GM12878 (cell line): ENCODE results near the gene POLDIP3. TPM values are rescaled to one million over a fixed set of nuclear protein-coding genes. Genes with fewer than 3 reads are reported as not detected.

Experiments
- ATAC-seq: fragments of 200-7000 bp; cut with Tn5 transposase; 3 replicates; pipeline ENCODE4 v1.9.1; 2020; ENCODE audit warnings: mild to moderate bottlenecking, moderate library complexity
- BruUV-seq: library from RNA; stranded (reverse); fragments of 400-500 nt; replicated peaks from 2 replicates; lab custom pipeline; 2021; lab: Mats Ljungman, UMichigan
- CTCF ChIA-PET: fragments of 300-600 bp; sonication (Branson Sonifier 250); formaldehyde crosslinking; extraction: SDS; loops from one replicate; lab custom pipeline; 2021; ENCODE audit warnings: inconsistent platforms; lab: Yijun Ruan, JAX
- POLR2A ChIA-PET: fragments of 350-600 bp; formaldehyde crosslinking; extraction: SDS; loops from one replicate; lab custom pipeline; 2021; ENCODE audit warnings: inconsistent platforms; lab: Charles Lee
- RAD21 ChIA-PET: fragments of 300-600 bp; sonication (Branson Sonifier 250); formaldehyde crosslinking; loops from one replicate; lab custom pipeline; 2023; ENCODE audit warnings: antibody characterized with exemption; ENCODE audit not compliant: unreplicated experiment; lab: Charles Lee
- SMC1A ChIA-PET: fragments of 300-600 bp; sonication (Branson Sonifier 250); formaldehyde crosslinking; loops from one replicate; lab custom pipeline; 2023; ENCODE audit not compliant: unreplicated experiment, uncharacterized antibody; lab: Charles Lee
- DNase-seq: peaks from one replicate; pipeline ENCODE4 v3.0.0-alpha.2; 2011; ENCODE audit warnings: low read depth, low spot score
- FAIRE-seq: peaks from 3 replicates; lab custom pipeline; 2011; peaks lifted over from hg19 to GRCh38; lab: Jason Lieb, UNC
- H2AFZ ChIP-seq: 2 replicates; pipeline ENCODE4 v1.6.0; 2011; ENCODE audit warnings: low read depth, low read length, control low read depth; ENCODE audit not compliant: control insufficient read depth
- H3K27ac ChIP-seq: 2 replicates; pipeline ENCODE4 v1.5.1; 2011; ENCODE audit warnings: control low read depth; ENCODE audit not compliant: control insufficient read depth, insufficient read depth
- H3K27me3 ChIP-seq, 2 experiments: replicated peaks in 1 of 2; 2 replicates each; pipeline versions ENCODE4 v1.6.0 to v1.6.1; 2011; ENCODE audit warnings: low read length in 1 of 2; ENCODE audit not compliant: control insufficient read depth in 2 of 2, insufficient read depth in 2 of 2
- H3K36me3 ChIP-seq, 2 experiments: 2 replicates each; pipeline ENCODE4 v1.5.1; 2011; ENCODE audit warnings: low read length in 1 of 2; ENCODE audit not compliant: control insufficient read depth in 2 of 2, insufficient read depth in 2 of 2
- H3K4me1 ChIP-seq: 2 replicates; pipeline ENCODE4 v1.6.1; 2011; ENCODE audit warnings: mild to moderate bottlenecking, low read length, moderate library complexity, mixed read lengths; ENCODE audit not compliant: control insufficient read depth, insufficient read depth
- H3K4me2 ChIP-seq: 2 replicates; pipeline ENCODE4 v1.6.0; 2011; ENCODE audit warnings: control low read depth; ENCODE audit not compliant: control insufficient read depth, insufficient read depth
- H3K4me3 ChIP-seq: fragments of 200-600 bp; sonication (generic); 2 replicates; pipeline ENCODE4 v1.5.1; 2016
- H3K79me2 ChIP-seq: 2 replicates; pipeline ENCODE4 v1.6.0; 2011; ENCODE audit warnings: low read length; ENCODE audit not compliant: control insufficient read depth, insufficient read depth
- H3K9ac ChIP-seq: 2 replicates; pipeline ENCODE4 v1.8.0; 2011; ENCODE audit warnings: low read length, control low read depth, mixed read lengths; ENCODE audit not compliant: control insufficient read depth, insufficient read depth
- H3K9me3 ChIP-seq: replicated peaks from 3 replicates; pipeline ENCODE4 v1.5.1; 2011; ENCODE audit warnings: mild to moderate bottlenecking, low read length; ENCODE audit not compliant: control insufficient read depth, insufficient read depth
- H4K20me1 ChIP-seq: 2 replicates; pipeline ENCODE4 v1.6.0; 2011; ENCODE audit not compliant: control insufficient read depth, insufficient read depth
- BACH1 ChIP-seq: fragments of 450-650 bp; IDR thresholded peaks from 2 replicates; pipeline ENCODE4 v1.6.1; 2017; ENCODE audit warnings: mild to moderate bottlenecking, borderline replicate concordance
- EED ChIP-seq: sonication (generic); IDR thresholded peaks from 2 replicates; pipeline ENCODE4 v1.6.1; 2016; ENCODE audit warnings: antibody characterized with exemption, low read depth
- EZH2 ChIP-seq: IDR thresholded peaks from 2 replicates; pipeline ENCODE4 v1.6.1; 2012; ENCODE audit warnings: low read depth, mild to moderate bottlenecking, control low read depth, inconsistent platforms, low read length, borderline replicate concordance; ENCODE audit not compliant: control insufficient read depth
- IRF3 ChIP-seq: fragments of 450-650 bp; IDR thresholded peaks from 2 replicates; pipeline ENCODE4 v1.6.1; 2014; ENCODE audit warnings: mild to moderate bottlenecking
- JUND ChIP-seq: IDR thresholded peaks from 2 replicates; pipeline ENCODE4 v1.6.1; 2012; ENCODE audit warnings: low read depth, mild to moderate bottlenecking, low read length, improper control_type of control experiment, moderate library complexity
- LARP7 ChIP-seq: fragments of 450-650 bp; IDR thresholded peaks from 2 replicates; pipeline ENCODE4 v1.6.1; 2017; ENCODE audit warnings: mild to moderate bottlenecking
- MLLT1 ChIP-seq: fragments of 450-650 bp; IDR thresholded peaks from 2 replicates; pipeline ENCODE4 v1.6.1; 2016; ENCODE audit warnings: mild to moderate bottlenecking
- MYC ChIP-seq: IDR thresholded peaks from 2 replicates; pipeline ENCODE4 v1.6.1; 2011; ENCODE audit warnings: mild to moderate bottlenecking, low read length, moderate library complexity, inconsistent platforms; ENCODE audit not compliant: insufficient read depth, insufficient replicate concordance, insufficient read length, severe bottlenecking
- PAX8 ChIP-seq: fragments of 450-650 bp; IDR thresholded peaks from 2 replicates; pipeline ENCODE4 v1.6.1; 2017; ENCODE audit warnings: mild to moderate bottlenecking, moderate library complexity
- POLR2AphosphoS5 ChIP-seq: IDR thresholded peaks from 2 replicates; pipeline ENCODE4 v1.6.1; 2011; ENCODE audit warnings: mild to moderate bottlenecking, low read length, inconsistent platforms
- RAD51 ChIP-seq: fragments of 450-650 bp; IDR thresholded peaks from 2 replicates; pipeline ENCODE4 v1.6.1; 2016; ENCODE audit warnings: moderate library complexity, mild to moderate bottlenecking, inconsistent platforms
- TAF1 ChIP-seq: IDR thresholded peaks from 2 replicates; pipeline ENCODE4 v1.6.1; 2011; ENCODE audit warnings: mild to moderate bottlenecking, low read depth, low read length, borderline replicate concordance
- WGBS: methylation state at CpG from one replicate; pipeline ENCODE4 v1.1.6; 2016; ENCODE audit warnings: low lambda C conversion rate; ENCODE audit not compliant: insufficient replicate concordance, insufficient coverage; ENCODE audit errors: missing lambda C conversion rate; 5-methylcytosine and 5-hydroxymethylcytosine counted together
- in situ Hi-C: fragments of 300-500 bp; cut with MboI; formaldehyde crosslinking; loops from 9 replicates; pipeline ENCODE4 v1.14.3; 2018; ENCODE audit warnings: mixed read lengths
- intact Hi-C: fragments of 100-400 bp; cut with micrococcal nuclease; formaldehyde crosslinking; loops from one replicate; pipeline ENCODE4 v1.14.2; 2022; ENCODE audit not compliant: unreplicated experiment
- polyA plus RNA-seq, 11 experiments: library from polyadenylated mRNA; depleted of rRNA in 4 of 11; unstranded in 6 of 11; stranded (reverse) in 5 of 11; fragments of >200 nt; fragmentation: Nextera tagmentation in 4 of 11; fragmentation: Illumina TruSeq in 1 of 11; extraction: Ambion mirVana in 4 of 11; extraction: Trizol in 1 of 11; gene quantifications; 1 replicate in 1 of 11; 2 replicates in 10 of 11; pipeline versions ENCODE4 v1.2.1 to v1.2.3, GENCODE V29; 2011 to 2016; ENCODE audit warnings: inconsistent platforms in 2 of 11, missing spikeins in 2 of 11, low read depth in 1 of 11
- total RNA-seq, 4 experiments: library from RNA; depleted of rRNA in 3 of 4; stranded (reverse); fragments of >200 nt in 3 of 4; fragmentation: Illumina TruSeq in 1 of 4; extraction: Trizol in 1 of 4; gene quantifications; 2 replicates each; pipeline versions ENCODE4 v1.2.1 to v1.2.3, GENCODE V29; 2013 to 2021

Gene POLDIP3
- total and polyA plus RNA-seq, 10 of the 15 experiments (the other 5 are each of a cell fraction or from before 2014, with no cell fraction given): 14.8 to 60.2 (median 49.5) TPM

- H3K9ac ChIP-seq: no peak overlapping the region
- H3K9me3 ChIP-seq: no peaks in the 10 kb centered on the region
- in situ Hi-C loops: no loop called here
- no peak overlapping the region for H3K4me3 ChIP-seq
- H2AFZ ChIP-seq: no peak overlapping the region
- BruUV-seq: no TSS peak
- intact Hi-C loops: loop anchor here (5.0 to 10.0 kb wide), 4 partner anchors 83 to 515 kb away; partner anchors contain the start of genes NDUFA6 and TTLL1
- no peak for DNase-seq
- 78% methylated on average over 5 of the region's 5 CpGs for WGBS
- ATAC-seq: no peak
- H4K20me1 ChIP-seq: peaks cover 14% of the 10 kb centered on the region; the same call in 1 of the 2 replicates
- ChIA-PET CTCF (no interaction called here), SMC1A (no interaction called here), RAD21 (no interaction called here)
- peaks cover 6 to 12% of the 10 kb centered on the region in 2 experiments; a peak in 3 of 4 replicates for H3K36me3 ChIP-seq
- no peak overlapping the region for H3K4me2 ChIP-seq
- TF ChIP-seq JUND (no peak), MLLT1 (0 out of 2 replicates have a peak, but pooled peaks have one; percentile 43)
- TF ChIP-seq, all 136 proteins: peak for 1
- H3K79me2 ChIP-seq: peaks cover 73% of the 10 kb centered on the region
- H3K27ac ChIP-seq: no peak overlapping the region
- FAIRE-seq: no peak
- H3K27me3 ChIP-seq: no peaks in the 10 kb centered on the region
- H3K4me1 ChIP-seq: peaks cover 11% of the 10 kb centered on the region
- POLR2A ChIA-PET: interaction anchor here (0.6 kb wide), 1 partner anchor 45 kb away, joined by 8 read pairs; no protein-coding TSS in a partner anchor
These were observed 4.5 kb downstream of the POLDIP3 start for GRCh38 chr22:42610186-42610585.

- ChIA-PET RAD21 (no interaction called here), POLR2A (no interaction called here), SMC1A (no interaction called here), CTCF (interaction anchor here (0.6 to 1.3 kb wide), 3 partner anchors 9 to 75 kb away, joined by 3 to 5 read pairs (median 3); no protein-coding TSS in a partner anchor)
- Histone ChIP-seq H3K4me2 (no peak overlapping the region), H3K27me3 (no peaks in the 10 kb centered on the region), H3K9me3 (no peaks in the 10 kb centered on the region), H3K27ac (no peak overlapping the region), H3K79me2 (peaks cover 75% of the 10 kb centered on the region), H4K20me1 (peaks cover 21% of the 10 kb centered on the region; the same call in 1 of the 2 replicates), H3K4me3 (no peak overlapping the region), H3K4me1 (peaks cover 11% of the 10 kb centered on the region), H3K36me3 (peaks cover 8 to 20% of the 10 kb centered on the region in 2 experiments), H2AFZ (no peak overlapping the region), H3K9ac (no peak overlapping the region)
- intact Hi-C loops: no loop called here
- ATAC-seq (no peak), FAIRE-seq (no peak), DNase-seq (no peak)
- WGBS: 77% methylated on average over 11 of the region's 11 CpGs
- in situ Hi-C loops: no loop called here
- TF ChIP-seq LARP7 (no peak), EZH2 (no peak), EED (no peak), BACH1 (no peak), PAX8 (no peak), RAD51 (no peak), POLR2AphosphoS5 (no peak), IRF3 (no peak), MYC (no peak), TAF1 (no peak)
- BruUV-seq: no TSS peak
These were observed 5.8 kb downstream of the POLDIP3 start for GRCh38 chr22:42608823-42609361.
